K562 (cell line): ENCODE measurements around the gene ATCAY.

Experiments
- CBFA2T3 ChIP-seq: fragments of 450-650 bp; IDR thresholded peaks from 2 replicates; pipeline ENCODE4 v1.6.1; 2017
- EP300 ChIP-seq: IDR thresholded peaks from 2 replicates; pipeline ENCODE4 v1.6.1; 2012; ENCODE audit warnings: low read length, improper control_type of control experiment
- NFIC ChIP-seq: fragments of 450-650 bp; IDR thresholded peaks from 2 replicates; pipeline ENCODE4 v1.6.1; 2017; ENCODE audit warnings: mild to moderate bottlenecking, inconsistent platforms
- POLR2AphosphoS5 ChIP-seq: IDR thresholded peaks from 2 replicates; pipeline ENCODE4 v1.6.1; 2011; ENCODE audit warnings: mild to moderate bottlenecking, low read depth, low read length, moderate library complexity; ENCODE audit not compliant: control insufficient read depth, insufficient read depth
- ZBTB7A ChIP-seq: IDR thresholded peaks from 2 replicates; pipeline ENCODE4 v1.6.1; 2011; ENCODE audit warnings: low read depth, mild to moderate bottlenecking, low read length, moderate library complexity, borderline replicate concordance; ENCODE audit not compliant: control insufficient read depth
- ZC3H11A ChIP-seq: IDR thresholded peaks from 2 replicates; pipeline ENCODE4 v1.6.1; 2012; ENCODE audit warnings: low read depth, low read length, improper control_type of control experiment
- ZNF263 ChIP-seq: sonication (generic); formaldehyde crosslinking; IDR thresholded peaks from 2 replicates; pipeline ENCODE4 v1.8.0; 2022; ENCODE audit warnings: mild to moderate bottlenecking, missing genetic modification reagents, borderline replicate concordance
- TF ChIP-seq, protein P1 (sequence below), 3 experiments: IDR thresholded peaks in 2 of 3; conservative IDR thresholded peaks in 1 of 3; 2 replicates each; pipeline ENCODE4 v1.5.1; 2011 to 2012; ENCODE audit warnings: low read length in 3 of 3, mild to moderate bottlenecking in 3 of 3, control low read depth in 2 of 3, improper control_type of control experiment in 1 of 3, inconsistent platforms in 1 of 3, low read depth in 1 of 3, mixed read lengths in 1 of 3, moderate library complexity in 1 of 3; ENCODE audit not compliant: insufficient read depth in 2 of 3

GRCh38 chr19:3932931-3933810, 52.7 kb downstream of the ATCAY start, which contains the start of gene NMRK2:
- TF ChIP-seq, protein P1, sequence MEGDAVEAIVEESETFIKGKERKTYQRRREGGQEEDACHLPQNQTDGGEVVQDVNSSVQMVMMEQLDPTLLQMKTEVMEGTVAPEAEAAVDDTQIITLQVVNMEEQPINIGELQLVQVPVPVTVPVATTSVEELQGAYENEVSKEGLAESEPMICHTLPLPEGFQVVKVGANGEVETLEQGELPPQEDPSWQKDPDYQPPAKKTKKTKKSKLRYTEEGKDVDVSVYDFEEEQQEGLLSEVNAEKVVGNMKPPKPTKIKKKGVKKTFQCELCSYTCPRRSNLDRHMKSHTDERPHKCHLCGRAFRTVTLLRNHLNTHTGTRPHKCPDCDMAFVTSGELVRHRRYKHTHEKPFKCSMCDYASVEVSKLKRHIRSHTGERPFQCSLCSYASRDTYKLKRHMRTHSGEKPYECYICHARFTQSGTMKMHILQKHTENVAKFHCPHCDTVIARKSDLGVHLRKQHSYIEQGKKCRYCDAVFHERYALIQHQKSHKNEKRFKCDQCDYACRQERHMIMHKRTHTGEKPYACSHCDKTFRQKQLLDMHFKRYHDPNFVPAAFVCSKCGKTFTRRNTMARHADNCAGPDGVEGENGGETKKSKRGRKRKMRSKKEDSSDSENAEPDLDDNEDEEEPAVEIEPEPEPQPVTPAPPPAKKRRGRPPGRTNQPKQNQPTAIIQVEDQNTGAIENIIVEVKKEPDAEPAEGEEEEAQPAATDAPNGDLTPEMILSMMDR (IDR thresholded peaks at IDR 0.05 in 2 of 3, conservative IDR thresholded peaks at IDR 0.05 in 1 of 3; ENCODE audit: insufficient read depth in 2 of 3, low read depth in 1 of 3, low read length in 3 of 3): no peak
- TF ChIP-seq ZNF263 (CRISPR knock-in tag) (peak; percentile 56), EP300 (no peak), ZBTB7A (no peak; the same call in 1 of the 2 replicates), POLR2AphosphoS5 (no peak), NFIC (no peak), ZC3H11A (no peak), CBFA2T3 (no peak)
